ENCODE results near the gene OR4N5.
"Not testable (repeated sequence)": the region's sequence is repeated elsewhere in the genome, so short reads cannot be mapped to it uniquely, and the experiment has no call there.

The OR4N5 gene

GRCh38 chr14:20118795-20119194, 19.8 kb upstream of the OR4N5 start:
- no peak for TF ChIP-seq CTCF (IDR thresholded peaks at IDR 0.05; ENCODE audit: borderline replicate concordance, insufficient read depth, low read depth, low read length)
- no peak overlapping the region for H3K4me3 ChIP-seq (ENCODE audit: low read depth, low read length)

- H3K4me3 ChIP-seq (ENCODE audit: low read depth, low read length), result no peak overlapping the region
- 0 out of 2 replicates have a peak, but pooled peaks have one; percentile 12 for TF ChIP-seq CTCF (IDR thresholded peaks at IDR 0.05; ENCODE audit: borderline replicate concordance, insufficient read depth, low read depth, low read length)
Measured at GRCh38 chr14:20143911-20144310, 5.3 kb downstream of the OR4N5 start.

- TF ChIP-seq CTCF (IDR thresholded peaks at IDR 0.05; ENCODE audit: borderline replicate concordance, insufficient read depth, low read depth, low read length), result no peak
- H3K4me3 ChIP-seq (ENCODE audit: low read depth, low read length), result no peak overlapping the region
Measured at GRCh38 chr14:20144820-20145219, 6.2 kb downstream of the OR4N5 start.

- no peak overlapping the region for H3K4me3 ChIP-seq (ENCODE audit: low read depth, low read length)
- TF ChIP-seq CTCF (IDR thresholded peaks at IDR 0.05; ENCODE audit: borderline replicate concordance, insufficient read depth, low read depth, low read length), result no peak
Measured at GRCh38 chr14:20164462-20164861, 25.8 kb downstream of the OR4N5 start.

- no peak for TF ChIP-seq CTCF (IDR thresholded peaks at IDR 0.05; ENCODE audit: borderline replicate concordance, insufficient read depth, low read depth, low read length)
- H3K4me3 ChIP-seq (ENCODE audit: low read depth, low read length), result no peak overlapping the region
Measured at GRCh38 chr14:20167091-20167490, 28.5 kb downstream of the OR4N5 start.

- H3K4me3 ChIP-seq (ENCODE audit: low read depth, low read length), result not testable (repeated sequence)
Measured at GRCh38 chr14:20169852-20170251, 31.2 kb downstream of the OR4N5 start.

GRCh38 chr14:20174205-20174604, 35.6 kb downstream of the OR4N5 start:
- H3K4me3 ChIP-seq (ENCODE audit: low read depth, low read length), result not testable (repeated sequence)

GRCh38 chr14:20176330-20176729, 37.7 kb downstream of the OR4N5 start:
- no peak overlapping the region for H3K4me3 ChIP-seq (ENCODE audit: low read depth, low read length)
- no peak for TF ChIP-seq CTCF (IDR thresholded peaks at IDR 0.05; ENCODE audit: borderline replicate concordance, insufficient read depth, low read depth, low read length)

Measured in GM12875 (cell line).